GM23248 (cell line): ENCODE measurements around the gene FSTL4.

Experiments
- EZH2 ChIP-seq: fragments of 200-600 bp; sonication (generic); IDR thresholded peaks from 2 replicates; pipeline ENCODE4 v1.6.1; 2018; ENCODE audit warnings: antibody characterized with exemption, mild to moderate bottlenecking; ENCODE audit not compliant: insufficient read depth, poor library complexity, severe bottlenecking
- EZH2phosphoT487 ChIP-seq: fragments of 200-600 bp; sonication (generic); IDR thresholded peaks from 2 replicates; pipeline ENCODE4 v1.6.1; 2018; ENCODE audit warnings: antibody characterized with exemption, moderate library complexity, mild to moderate bottlenecking, low read depth; ENCODE audit not compliant: insufficient read depth

GRCh38 chr5:133499895-133500294 lies 112.4 kb downstream of the FSTL4 start:
- TF ChIP-seq EZH2phosphoT487: no peak
- TF ChIP-seq EZH2: no peak
